ENCODE data around the gene NR1H4.

Gene NR1H4

DNA sequence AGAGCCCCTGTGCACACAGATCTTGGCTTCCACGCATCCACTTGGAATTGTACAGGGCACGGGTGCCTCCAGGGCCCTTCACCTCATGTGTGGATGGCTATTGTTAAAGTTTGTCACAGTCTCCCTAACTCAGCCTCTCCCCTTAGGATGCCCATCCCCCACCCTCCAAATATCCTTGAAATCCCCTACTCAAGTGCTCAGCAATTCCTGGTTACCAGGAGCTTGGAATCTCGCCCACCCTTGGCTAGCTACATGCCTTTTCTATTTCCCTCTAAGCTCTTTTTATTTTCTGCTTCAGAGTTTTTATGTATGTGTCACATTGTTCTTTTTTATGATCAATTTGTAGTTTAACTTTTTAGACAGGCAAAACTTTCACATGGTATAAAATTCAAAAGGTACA is 13.0 kb upstream of the NR1H4 start:
- Histone ChIP-seq H3K27me3 (replicated peaks) (no peaks in the 10 kb centered on the region), H3K27ac (no peak overlapping the region), H3K36me3 (replicated peaks) (no peaks in the 10 kb centered on the region), H3K4me3 (ENCODE audit: low read depth, low read length) (no peak overlapping the region)
- TF ChIP-seq, protein P1, sequence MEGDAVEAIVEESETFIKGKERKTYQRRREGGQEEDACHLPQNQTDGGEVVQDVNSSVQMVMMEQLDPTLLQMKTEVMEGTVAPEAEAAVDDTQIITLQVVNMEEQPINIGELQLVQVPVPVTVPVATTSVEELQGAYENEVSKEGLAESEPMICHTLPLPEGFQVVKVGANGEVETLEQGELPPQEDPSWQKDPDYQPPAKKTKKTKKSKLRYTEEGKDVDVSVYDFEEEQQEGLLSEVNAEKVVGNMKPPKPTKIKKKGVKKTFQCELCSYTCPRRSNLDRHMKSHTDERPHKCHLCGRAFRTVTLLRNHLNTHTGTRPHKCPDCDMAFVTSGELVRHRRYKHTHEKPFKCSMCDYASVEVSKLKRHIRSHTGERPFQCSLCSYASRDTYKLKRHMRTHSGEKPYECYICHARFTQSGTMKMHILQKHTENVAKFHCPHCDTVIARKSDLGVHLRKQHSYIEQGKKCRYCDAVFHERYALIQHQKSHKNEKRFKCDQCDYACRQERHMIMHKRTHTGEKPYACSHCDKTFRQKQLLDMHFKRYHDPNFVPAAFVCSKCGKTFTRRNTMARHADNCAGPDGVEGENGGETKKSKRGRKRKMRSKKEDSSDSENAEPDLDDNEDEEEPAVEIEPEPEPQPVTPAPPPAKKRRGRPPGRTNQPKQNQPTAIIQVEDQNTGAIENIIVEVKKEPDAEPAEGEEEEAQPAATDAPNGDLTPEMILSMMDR (IDR thresholded peaks at IDR 0.05; ENCODE audit: low read depth, low read length, missing control alignments): no peak
- in situ Hi-C loops (cut with HindIII; ENCODE audit: low pct_ligation_motif_present, low sequenced_read_pairs): no loop called here
- no peak for DNase-seq

DNA sequence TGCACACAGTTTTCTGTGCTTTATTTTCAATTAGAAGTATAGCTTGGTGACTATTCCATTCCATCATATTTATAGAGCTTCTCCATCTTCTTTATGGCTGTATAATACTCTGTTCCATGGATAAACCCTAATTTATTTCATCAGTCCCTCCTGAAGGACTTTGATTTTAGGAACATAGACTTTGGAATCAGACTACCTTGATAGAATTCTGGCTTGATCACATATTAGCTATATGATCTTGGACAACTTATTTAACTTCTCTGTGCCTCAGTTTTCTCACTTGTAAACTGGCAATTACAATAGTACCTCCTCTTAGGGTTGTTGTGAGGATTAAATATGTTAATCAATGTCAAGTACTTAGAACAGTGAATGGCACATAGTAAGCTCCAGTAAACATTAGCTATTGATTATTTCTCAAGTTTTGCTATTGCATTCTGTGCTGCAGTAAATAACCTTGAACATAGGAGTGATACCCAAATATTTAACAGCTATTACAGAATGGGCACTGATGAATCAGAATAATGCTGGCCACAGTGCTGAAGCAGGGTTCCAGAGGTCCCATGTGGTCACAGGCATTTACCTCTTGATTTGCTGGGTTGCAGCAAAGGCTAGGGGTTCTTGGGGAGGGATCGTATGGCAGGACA is 12.2 kb upstream of the NR1H4 start:
- in situ Hi-C loops (cut with HindIII; ENCODE audit: low pct_ligation_motif_present, low sequenced_read_pairs): no loop called here
- TF ChIP-seq, protein P1 (IDR thresholded peaks at IDR 0.05; ENCODE audit: low read depth, low read length, missing control alignments): no peak

DNA sequence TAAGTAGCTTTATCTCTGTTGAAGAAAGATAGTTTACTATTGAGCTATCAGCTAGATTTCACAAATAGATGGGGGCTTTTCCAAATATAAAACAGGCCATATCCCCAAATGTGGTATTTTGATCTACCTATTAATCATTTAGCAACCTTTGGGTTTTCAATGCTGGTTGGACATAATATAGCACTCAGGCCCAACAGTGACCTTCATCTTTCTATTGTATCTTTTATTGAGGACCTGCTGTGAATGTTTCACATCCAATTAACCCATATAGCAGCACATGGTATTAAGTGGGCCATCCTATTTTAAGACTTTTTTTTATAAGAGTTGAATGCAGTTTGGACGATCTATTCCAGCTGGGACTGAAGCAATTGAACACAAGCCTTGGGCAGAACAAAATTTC is 10.0 kb upstream of the NR1H4 start:
- Histone ChIP-seq H3K27ac (no peak overlapping the region), H3K36me3 (replicated peaks) (no peaks in the 10 kb centered on the region), H3K4me3 (ENCODE audit: low read depth, low read length) (no peak overlapping the region), H3K27me3 (replicated peaks) (no peaks in the 10 kb centered on the region)
- TF ChIP-seq, protein P1 (IDR thresholded peaks at IDR 0.05; ENCODE audit: low read depth, low read length, missing control alignments): no peak
- in situ Hi-C loops (cut with HindIII; ENCODE audit: low pct_ligation_motif_present, low sequenced_read_pairs): no loop called here
- no peak for DNase-seq

More for the DNA sequence above, 12.2 kb upstream of the NR1H4 start:
- Histone ChIP-seq H3K27me3 (replicated peaks) (no peaks in the 10 kb centered on the region), H3K27ac (no peak overlapping the region), H3K36me3 (replicated peaks) (no peaks in the 10 kb centered on the region), H3K4me3 (ENCODE audit: low read depth, low read length) (no peak overlapping the region)
- no peak for DNase-seq

DNA sequence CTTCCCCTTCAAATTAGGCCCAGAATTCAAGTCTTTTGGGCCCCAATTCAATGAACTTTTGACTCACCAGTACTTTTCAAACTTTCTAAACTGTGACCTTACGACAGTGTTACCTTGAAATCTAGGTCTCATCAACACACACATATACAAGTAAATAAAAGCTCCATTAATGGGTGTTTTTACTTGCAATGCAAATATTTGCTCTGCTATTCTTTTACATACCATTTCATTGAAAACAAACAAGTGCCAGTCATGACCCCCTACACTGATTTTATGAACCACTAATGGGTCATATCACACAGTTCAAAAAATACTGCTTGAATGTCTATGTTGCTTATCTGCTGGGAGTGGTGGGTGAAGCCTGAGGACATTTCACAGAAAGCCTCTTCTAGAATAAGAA is 9.1 kb upstream of the NR1H4 start:
- in situ Hi-C loops (cut with HindIII; ENCODE audit: low pct_ligation_motif_present, low sequenced_read_pairs): no loop called here
- no peak for DNase-seq
- TF ChIP-seq, protein P1 (IDR thresholded peaks at IDR 0.05; ENCODE audit: low read depth, low read length, missing control alignments): no peak
- no peaks in the 10 kb centered on the region for H3K36me3 ChIP-seq (replicated peaks)
- no peaks in the 10 kb centered on the region for H3K27me3 ChIP-seq (replicated peaks)
- H3K27ac ChIP-seq: no peak overlapping the region
- no peak overlapping the region for H3K4me3 ChIP-seq (ENCODE audit: low read depth, low read length)

DNA sequence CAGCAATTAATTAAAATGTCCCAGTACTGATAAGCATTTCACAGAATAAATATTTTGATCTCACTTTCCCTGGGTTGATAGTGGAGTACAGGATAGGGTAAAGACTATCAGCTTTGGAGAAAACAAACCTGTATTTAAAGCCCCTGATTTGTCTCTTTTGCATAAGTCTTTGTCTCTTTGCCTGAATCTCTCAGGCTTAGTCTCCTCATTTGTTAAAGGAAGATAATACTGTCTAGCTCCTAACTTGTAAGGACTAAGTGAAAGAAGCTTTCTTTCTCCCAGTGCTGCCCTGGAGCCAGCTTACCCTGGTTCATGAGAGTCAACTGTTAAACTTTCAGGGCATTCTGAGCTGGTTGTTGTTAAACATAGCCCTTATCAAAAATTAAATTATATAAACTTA is 5.5 kb upstream of the NR1H4 start:
- H3K36me3 ChIP-seq (replicated peaks): no peaks in the 10 kb centered on the region
- H3K27me3 ChIP-seq (replicated peaks): no peaks in the 10 kb centered on the region
- no peak overlapping the region for H3K27ac ChIP-seq
- TF ChIP-seq, protein P1 (IDR thresholded peaks at IDR 0.05; ENCODE audit: low read depth, low read length, missing control alignments): no peak
- no peak for DNase-seq
- no peak overlapping the region for H3K4me3 ChIP-seq (ENCODE audit: low read depth, low read length)
- in situ Hi-C loops (cut with HindIII; ENCODE audit: low pct_ligation_motif_present, low sequenced_read_pairs): no loop called here

DNA sequence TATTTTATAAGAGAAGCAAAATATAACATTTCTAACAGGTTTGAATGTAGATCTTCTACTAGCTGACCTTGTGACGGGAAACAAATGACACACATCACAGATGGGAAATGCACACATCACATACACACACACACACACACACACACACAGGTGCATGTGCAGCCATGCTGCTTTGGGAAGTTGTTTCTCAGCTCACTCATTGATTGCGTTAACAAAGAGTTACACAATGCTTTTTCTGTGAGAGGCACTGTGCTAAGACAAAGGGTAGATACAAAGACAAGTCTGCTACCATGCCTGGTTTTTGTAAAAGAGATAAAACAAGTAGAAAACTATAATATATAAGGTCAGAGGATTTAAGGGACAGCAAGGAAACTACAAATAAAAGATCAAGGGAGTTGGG is 1.3 kb upstream of the NR1H4 start:
- in situ Hi-C loops (cut with HindIII; ENCODE audit: low pct_ligation_motif_present, low sequenced_read_pairs): no loop called here
- no peaks in the 10 kb centered on the region for H3K36me3 ChIP-seq (replicated peaks)

More for the DNA sequence above, 1.3 kb upstream of the NR1H4 start:
- TF ChIP-seq, protein P1 (IDR thresholded peaks at IDR 0.05; ENCODE audit: low read depth, low read length, missing control alignments): no peak
- DNase-seq: no peak
- Histone ChIP-seq H3K4me3 (ENCODE audit: low read depth, low read length) (no peak overlapping the region), H3K27ac (no peak overlapping the region), H3K27me3 (replicated peaks) (no peaks in the 10 kb centered on the region)
